OCI-LY3 (cell line): ENCODE results near the gene LTV1.

Experiments used
- CTCF ChIP-seq: fragments of 200-600, 300-600 bp; sonication (generic); IDR thresholded peaks from 2 replicates; pipeline ENCODE4 v1.5.1; 2014; ENCODE audit warnings: antibody characterized with exemption, low read length, low read depth
- EZH2phosphoT487 ChIP-seq: fragments of 200-600 bp; shearing (Covaris generic); IDR thresholded peaks from 2 replicates; pipeline ENCODE4 v1.6.1; 2018; ENCODE audit warnings: antibody characterized with exemption, mixed run types, low read depth

GRCh38 chr6:143872201-143872600, 29.1 kb downstream of the LTV1 start:
- TF ChIP-seq CTCF: no peak
- no peak for TF ChIP-seq EZH2phosphoT487
